EL (cell line): ENCODE data around the gene IQSEC1.
"Not testable (repeated sequence)": the region's sequence is repeated elsewhere in the genome, so short reads cannot be mapped to it uniquely, and the experiment has no call there.

Source experiments
- DNase-seq: peaks from one replicate; pipeline ENCODE4 v3.0.0-alpha.2; 2016

Gene IQSEC1

GRCh38 chr3:12853847-12854246 is 219.4 kb downstream of the IQSEC1 start:
- DNase-seq = not testable (repeated sequence)

GRCh38 chr3:12852201-12852600 is 221.0 kb downstream of the IQSEC1 start:
- DNase-seq = no peak
